ENCODE data around the gene RALGAPA1.
A peak's percentile ranks its signal among the peaks of the same experiment; 100 is the strongest.
"Not testable (repeated sequence)": the region's sequence is repeated elsewhere in the genome, so short reads cannot be mapped to it uniquely, and the experiment has no call there.

The RALGAPA1 gene

GRCh38 chr14:35760143-35760542 lies 49.0 kb downstream of the RALGAPA1 start:
- DNase-seq: no peak

GRCh38 chr14:35758523-35759129 lies 50.5 kb downstream of the RALGAPA1 start:
- no peak for DNase-seq

- no peak for DNase-seq
Measured at GRCh38 chr14:35754671-35755070, 54.4 kb downstream of the RALGAPA1 start.

GRCh38 chr14:35752380-35752779 lies 56.7 kb downstream of the RALGAPA1 start:
- no peak for DNase-seq

GRCh38 chr14:35750202-35750904 lies 58.7 kb downstream of the RALGAPA1 start:
- DNase-seq: no peak

- no peak for DNase-seq
Measured at GRCh38 chr14:35747379-35747778, 61.7 kb downstream of the RALGAPA1 start.

GRCh38 chr14:35742442-35742841 lies 66.7 kb downstream of the RALGAPA1 start:
- DNase-seq: no peak

GRCh38 chr14:35742032-35742371 lies 67.1 kb downstream of the RALGAPA1 start:
- no peak for DNase-seq

GRCh38 chr14:35741345-35742031 lies 67.6 kb downstream of the RALGAPA1 start:
- no peak for DNase-seq

GRCh38 chr14:35740215-35740614 lies 68.9 kb downstream of the RALGAPA1 start:
- DNase-seq: no peak

GRCh38 chr14:35735163-35735562 lies 73.9 kb downstream of the RALGAPA1 start:
- not testable (repeated sequence) for DNase-seq

GRCh38 chr14:35733510-35733909 lies 75.6 kb downstream of the RALGAPA1 start:
- DNase-seq: not testable (repeated sequence)

- DNase-seq: no peak
Measured at GRCh38 chr14:35730871-35731270, 78.2 kb downstream of the RALGAPA1 start.

- DNase-seq: no peak
Measured at GRCh38 chr14:35727764-35728163, 81.3 kb downstream of the RALGAPA1 start.

- no peak for DNase-seq
Measured at GRCh38 chr14:35725930-35726329, 83.2 kb downstream of the RALGAPA1 start.

GRCh38 chr14:35715079-35715478 lies 94.0 kb downstream of the RALGAPA1 start:
- no peak for DNase-seq

- no peak for DNase-seq
Measured at GRCh38 chr14:35712466-35712865, 96.6 kb downstream of the RALGAPA1 start.

GRCh38 chr14:35708062-35708461 lies 101.0 kb downstream of the RALGAPA1 start:
- no peak for DNase-seq

- DNase-seq: no peak
Measured at GRCh38 chr14:35705636-35706035, 103.5 kb downstream of the RALGAPA1 start.

- no peak for DNase-seq
Measured at GRCh38 chr14:35704793-35705493, 104.2 kb downstream of the RALGAPA1 start.

- DNase-seq: no peak
Measured at GRCh38 chr14:35701531-35701930, 107.6 kb downstream of the RALGAPA1 start.

- DNase-seq: no peak
Measured at GRCh38 chr14:35699791-35700444, 109.2 kb downstream of the RALGAPA1 start.

- DNase-seq: peak; percentile 13
Measured at GRCh38 chr14:35696575-35696974, 112.5 kb downstream of the RALGAPA1 start.
